Measurements from ENCODE around the gene BCAS1.
A peak's percentile ranks its signal among the peaks of the same experiment; 100 is the strongest.
"Not testable (repeated sequence)": the region's sequence is repeated elsewhere in the genome, so short reads cannot be mapped to it uniquely, and the experiment has no call there.

Gene BCAS1

GRCh38 chr20:53939572-53940359 lies 130.6 kb downstream of the BCAS1 start:
- peak; percentile 97 for DNase-seq

GRCh38 chr20:53939190-53939571 lies 131.2 kb downstream of the BCAS1 start:
- no peak for DNase-seq

GRCh38 chr20:53938739-53939138 lies 131.7 kb downstream of the BCAS1 start:
- DNase-seq, result no peak

- no peak for DNase-seq
These were observed 132.4 kb downstream of the BCAS1 start for GRCh38 chr20:53937929-53938367.

GRCh38 chr20:53937339-53937741 lies 133.1 kb downstream of the BCAS1 start:
- DNase-seq, result peak; percentile 22

GRCh38 chr20:53935344-53936084 lies 134.9 kb downstream of the BCAS1 start:
- DNase-seq, result peak; percentile 73

- peak; percentile 88 for DNase-seq
These were observed 135.7 kb downstream of the BCAS1 start for GRCh38 chr20:53934421-53935343.

GRCh38 chr20:53933232-53933846 lies 137.1 kb downstream of the BCAS1 start:
- no peak for DNase-seq

GRCh38 chr20:53932655-53933192 lies 137.7 kb downstream of the BCAS1 start:
- DNase-seq, result not testable (repeated sequence)

GRCh38 chr20:53931597-53931996 lies 138.8 kb downstream of the BCAS1 start:
- no peak for DNase-seq

- no peak for DNase-seq
These were observed 139.5 kb downstream of the BCAS1 start for GRCh38 chr20:53930651-53931504.

GRCh38 chr20:53929974-53930650 lies 140.3 kb downstream of the BCAS1 start:
- no peak for DNase-seq

- no peak for DNase-seq
These were observed 141.0 kb downstream of the BCAS1 start for GRCh38 chr20:53929399-53929798.

- no peak for DNase-seq
These were observed 142.4 kb downstream of the BCAS1 start for GRCh38 chr20:53927990-53928389.

- no peak for DNase-seq
These were observed 143.9 kb downstream of the BCAS1 start for GRCh38 chr20:53926428-53927028.

- no peak for DNase-seq
These were observed 144.6 kb downstream of the BCAS1 start for GRCh38 chr20:53925651-53926401.

- no peak for DNase-seq
These were observed 146.6 kb downstream of the BCAS1 start for GRCh38 chr20:53923566-53924369.

GRCh38 chr20:53922901-53923314 lies 147.5 kb downstream of the BCAS1 start:
- DNase-seq, result peak; percentile 76

All from OCI-M1 (cell line).